GM23338 (cell line): ENCODE data around the gene FDXACB1. TPM values are rescaled to one million over a fixed set of nuclear protein-coding genes. Genes with fewer than 3 reads are reported as not detected.

Experiments used
- ATAC-seq: fragments of 200-7000 bp; cut with Tn5 transposase; 3 replicates; pipeline ENCODE4 v1.9.1; 2020
- DNase-seq: peaks from one replicate; pipeline ENCODE4 v3.0.0-alpha.2; 2015; ENCODE audit warnings: low spot score
- H2AFZ ChIP-seq: fragments of 200-600 bp; sonication (generic); 2 replicates; pipeline ENCODE4 v1.8.0; 2016; ENCODE audit warnings: antibody characterized with exemption, mild to moderate bottlenecking, moderate library complexity
- H3F3A ChIP-seq: fragments of 200-600 bp; sonication (generic); replicated peaks from 2 replicates; pipeline ENCODE4 v1.8.0; 2017; ENCODE audit warnings: antibody characterized with exemption, mixed run types, low read depth
- H3K27ac ChIP-seq: fragments of 200-600 bp; sonication (generic); 2 replicates; pipeline ENCODE4 v1.6.1; 2016; ENCODE audit warnings: low read depth
- H3K27me3 ChIP-seq: fragments of 200-600 bp; sonication (generic); 2 replicates; pipeline ENCODE4 v1.8.0; 2016; ENCODE audit warnings: mild to moderate bottlenecking, mixed run types, moderate library complexity; ENCODE audit not compliant: insufficient read depth
- H3K36me3 ChIP-seq: fragments of 200-600 bp; sonication (generic); 2 replicates; pipeline ENCODE4 v1.8.0; 2016; ENCODE audit warnings: mild to moderate bottlenecking; ENCODE audit not compliant: insufficient read depth
- H3K4me1 ChIP-seq: fragments of 200-600 bp; sonication (generic); 2 replicates; pipeline ENCODE4 v1.8.0; 2016; ENCODE audit warnings: mild to moderate bottlenecking, moderate library complexity; ENCODE audit not compliant: insufficient read depth
- H3K4me2 ChIP-seq: fragments of 200-600 bp; sonication (generic); 2 replicates; pipeline ENCODE4 v1.7.1; 2017; ENCODE audit warnings: mixed run types
- H3K4me3 ChIP-seq: fragments of 200-600 bp; sonication (generic); 2 replicates; pipeline ENCODE4 v1.6.1; 2016; ENCODE audit warnings: mixed run types
- H3K79me2 ChIP-seq: fragments of 200-600 bp; sonication (generic); replicated peaks from 2 replicates; pipeline ENCODE4 v1.8.0; 2017; ENCODE audit warnings: mild to moderate bottlenecking; ENCODE audit not compliant: insufficient read depth
- H3K9me2 ChIP-seq: fragments of 200-600 bp; sonication (generic); 2 replicates; pipeline ENCODE4 v1.8.0; 2017; ENCODE audit not compliant: insufficient read depth
- H4K20me1 ChIP-seq: fragments of 200-600 bp; sonication (generic); replicated peaks from 2 replicates; pipeline ENCODE4 v1.8.0; 2017; ENCODE audit warnings: mild to moderate bottlenecking; ENCODE audit not compliant: insufficient read depth
- H3K27ac Mint-ChIP-seq: 2 replicates; pipeline ENCODE4 v1.8.0; 2020; ENCODE audit warnings: inconsistent platforms, mild to moderate bottlenecking, moderate library complexity, mixed read lengths
- H3K27me3 Mint-ChIP-seq: 3 replicates; pipeline ENCODE4 v1.8.0; 2022; ENCODE audit warnings: low read depth, mild to moderate bottlenecking, moderate library complexity, mixed read lengths, inconsistent platforms; ENCODE audit not compliant: insufficient read depth, poor library complexity
- H3K36me3 Mint-ChIP-seq: 3 replicates; pipeline ENCODE4 v1.8.0; 2021; ENCODE audit warnings: low read depth, mild to moderate bottlenecking, inconsistent platforms, moderate library complexity, mixed read lengths
- H3K4me1 Mint-ChIP-seq: 3 replicates; pipeline ENCODE4 v1.8.0; 2020; ENCODE audit warnings: mild to moderate bottlenecking, inconsistent platforms, mixed read lengths
- H3K4me3 Mint-ChIP-seq: 3 replicates; pipeline ENCODE4 v1.8.0; 2021; ENCODE audit warnings: moderate library complexity, mild to moderate bottlenecking, inconsistent platforms, mixed read lengths
- H3K9me3 Mint-ChIP-seq: 3 replicates; pipeline ENCODE4 v1.8.0; 2020; ENCODE audit warnings: moderate library complexity, mild to moderate bottlenecking, inconsistent platforms, mixed read lengths
- CREB1 ChIP-seq: fragments of 250-450 bp; sonication (Bioruptor Pico); IDR thresholded peaks from 2 replicates; pipeline ENCODE4 v1.5.0; 2020; ENCODE audit warnings: low read depth, mild to moderate bottlenecking, moderate library complexity
- EZH2 ChIP-seq: fragments of 200-600 bp; sonication (generic); IDR thresholded peaks from one replicate; pipeline ENCODE4 v1.8.0; 2017; ENCODE audit warnings: antibody characterized with exemption, mild to moderate bottlenecking, low read depth; ENCODE audit not compliant: unreplicated experiment
- EZH2phosphoT487 ChIP-seq: fragments of 200-600 bp; sonication (generic); IDR thresholded peaks from one replicate; pipeline ENCODE4 v1.8.1; 2018; ENCODE audit warnings: antibody characterized with exemption; ENCODE audit not compliant: unreplicated experiment
- JUNB ChIP-seq: IDR thresholded peaks from one replicate; pipeline ENCODE4 v1.6.1; 2016; ENCODE audit warnings: antibody characterized with exemption; ENCODE audit not compliant: unreplicated experiment
- NANOG ChIP-seq: IDR thresholded peaks from 2 replicates; pipeline ENCODE4 v1.6.1; 2016; ENCODE audit warnings: antibody characterized with exemption, borderline replicate concordance
- POLR2AphosphoS5 ChIP-seq: IDR thresholded peaks from 2 replicates; pipeline ENCODE4 v1.6.1; 2016; ENCODE audit warnings: antibody characterized with exemption, low read depth
- STAT1 ChIP-seq: IDR thresholded peaks from one replicate; pipeline ENCODE4 v1.6.1; 2016; ENCODE audit warnings: antibody characterized with exemption; ENCODE audit not compliant: unreplicated experiment
- ZNF114 ChIP-seq: fragments of 250-450 bp; sonication (Bioruptor Pico); IDR thresholded peaks from 2 replicates; pipeline ENCODE4 v1.5.0; 2020; ENCODE audit warnings: mild to moderate bottlenecking, moderate library complexity
- ZNF331 ChIP-seq: fragments of 250-450 bp; sonication (Bioruptor Pico); IDR thresholded peaks from 2 replicates; pipeline ENCODE4 v1.5.0; 2020; ENCODE audit warnings: low read depth, mild to moderate bottlenecking, moderate library complexity
- polyA plus RNA-seq: library from polyadenylated mRNA; unstranded; fragments of >200 nt; fragmentation: Nextera tagmentation; extraction: Ambion mirVana; gene quantifications from 2 replicates; pipeline ENCODE4 v1.2.1, GENCODE V29; 2016
- total RNA-seq: library from RNA; depleted of rRNA; stranded (reverse); fragments of >200 nt; shearing (Covaris generic); gene quantifications from 2 replicates; pipeline ENCODE4 v1.2.3, GENCODE V29; 2014
- TF ChIP-seq, protein P1 (sequence below): IDR thresholded peaks from one replicate; pipeline ENCODE4 v1.6.1; 2018; ENCODE audit warnings: antibody characterized with exemption; ENCODE audit not compliant: unreplicated experiment
- TF ChIP-seq, protein P2 (sequence below): fragments of 250-450 bp; sonication (Bioruptor Pico); IDR thresholded peaks from 2 replicates; pipeline ENCODE4 v1.5.0; 2020; ENCODE audit warnings: mild to moderate bottlenecking, moderate library complexity
- TF ChIP-seq, protein P3 (sequence below), 2 experiments: fragments of 200-600 bp in 1 of 2; sonication (generic) in 1 of 2; conservative IDR thresholded peaks; 2 replicates each; pipeline versions ENCODE4 v1.5.1 to v1.6.1; 2016 to 2017; ENCODE audit warnings: antibody characterized with exemption in 2 of 2, low read depth in 2 of 2, mild to moderate bottlenecking in 2 of 2, moderate library complexity in 1 of 2
- TF ChIP-seq, protein P4 (sequence below): IDR thresholded peaks from 2 replicates; pipeline ENCODE4 v1.6.1; 2016; ENCODE audit warnings: antibody characterized with exemption

Gene FDXACB1
- total and polyA plus RNA-seq, 2 experiments from 2014 or later = 1.6 to 2.4 TPM

DNA sequence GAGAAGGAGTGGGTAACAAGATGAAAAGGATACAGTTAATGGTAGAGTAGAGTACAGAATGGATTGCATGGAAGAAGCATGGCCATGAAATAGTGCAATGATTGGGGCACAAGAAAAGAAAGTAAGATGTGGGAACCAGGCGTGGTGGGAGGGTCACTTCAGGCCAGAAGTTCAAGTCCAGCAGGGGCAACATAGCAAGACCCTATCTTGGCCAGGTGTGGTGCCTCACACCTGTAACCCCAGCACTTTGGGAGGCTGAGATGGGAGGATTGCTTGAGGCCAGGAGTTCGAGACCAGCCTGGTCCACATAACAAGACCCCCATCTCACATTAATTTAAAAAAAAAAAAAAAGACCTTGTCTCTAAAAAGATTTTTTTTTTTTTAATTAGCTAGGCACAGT lies 38.3 kb upstream of the FDXACB1 start:
- H3K4me3 Mint-ChIP-seq = no peak overlapping the region
- TF ChIP-seq, protein P1, sequence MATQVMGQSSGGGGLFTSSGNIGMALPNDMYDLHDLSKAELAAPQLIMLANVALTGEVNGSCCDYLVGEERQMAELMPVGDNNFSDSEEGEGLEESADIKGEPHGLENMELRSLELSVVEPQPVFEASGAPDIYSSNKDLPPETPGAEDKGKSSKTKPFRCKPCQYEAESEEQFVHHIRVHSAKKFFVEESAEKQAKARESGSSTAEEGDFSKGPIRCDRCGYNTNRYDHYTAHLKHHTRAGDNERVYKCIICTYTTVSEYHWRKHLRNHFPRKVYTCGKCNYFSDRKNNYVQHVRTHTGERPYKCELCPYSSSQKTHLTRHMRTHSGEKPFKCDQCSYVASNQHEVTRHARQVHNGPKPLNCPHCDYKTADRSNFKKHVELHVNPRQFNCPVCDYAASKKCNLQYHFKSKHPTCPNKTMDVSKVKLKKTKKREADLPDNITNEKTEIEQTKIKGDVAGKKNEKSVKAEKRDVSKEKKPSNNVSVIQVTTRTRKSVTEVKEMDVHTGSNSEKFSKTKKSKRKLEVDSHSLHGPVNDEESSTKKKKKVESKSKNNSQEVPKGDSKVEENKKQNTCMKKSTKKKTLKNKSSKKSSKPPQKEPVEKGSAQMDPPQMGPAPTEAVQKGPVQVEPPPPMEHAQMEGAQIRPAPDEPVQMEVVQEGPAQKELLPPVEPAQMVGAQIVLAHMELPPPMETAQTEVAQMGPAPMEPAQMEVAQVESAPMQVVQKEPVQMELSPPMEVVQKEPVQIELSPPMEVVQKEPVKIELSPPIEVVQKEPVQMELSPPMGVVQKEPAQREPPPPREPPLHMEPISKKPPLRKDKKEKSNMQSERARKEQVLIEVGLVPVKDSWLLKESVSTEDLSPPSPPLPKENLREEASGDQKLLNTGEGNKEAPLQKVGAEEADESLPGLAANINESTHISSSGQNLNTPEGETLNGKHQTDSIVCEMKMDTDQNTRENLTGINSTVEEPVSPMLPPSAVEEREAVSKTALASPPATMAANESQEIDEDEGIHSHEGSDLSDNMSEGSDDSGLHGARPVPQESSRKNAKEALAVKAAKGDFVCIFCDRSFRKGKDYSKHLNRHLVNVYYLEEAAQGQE = no peak
- TF ChIP-seq STAT1 = no peak
- no peak for TF ChIP-seq NANOG
- TF ChIP-seq EZH2phosphoT487 = no peak
- TF ChIP-seq JUNB = no peak
- TF ChIP-seq, protein P2, sequence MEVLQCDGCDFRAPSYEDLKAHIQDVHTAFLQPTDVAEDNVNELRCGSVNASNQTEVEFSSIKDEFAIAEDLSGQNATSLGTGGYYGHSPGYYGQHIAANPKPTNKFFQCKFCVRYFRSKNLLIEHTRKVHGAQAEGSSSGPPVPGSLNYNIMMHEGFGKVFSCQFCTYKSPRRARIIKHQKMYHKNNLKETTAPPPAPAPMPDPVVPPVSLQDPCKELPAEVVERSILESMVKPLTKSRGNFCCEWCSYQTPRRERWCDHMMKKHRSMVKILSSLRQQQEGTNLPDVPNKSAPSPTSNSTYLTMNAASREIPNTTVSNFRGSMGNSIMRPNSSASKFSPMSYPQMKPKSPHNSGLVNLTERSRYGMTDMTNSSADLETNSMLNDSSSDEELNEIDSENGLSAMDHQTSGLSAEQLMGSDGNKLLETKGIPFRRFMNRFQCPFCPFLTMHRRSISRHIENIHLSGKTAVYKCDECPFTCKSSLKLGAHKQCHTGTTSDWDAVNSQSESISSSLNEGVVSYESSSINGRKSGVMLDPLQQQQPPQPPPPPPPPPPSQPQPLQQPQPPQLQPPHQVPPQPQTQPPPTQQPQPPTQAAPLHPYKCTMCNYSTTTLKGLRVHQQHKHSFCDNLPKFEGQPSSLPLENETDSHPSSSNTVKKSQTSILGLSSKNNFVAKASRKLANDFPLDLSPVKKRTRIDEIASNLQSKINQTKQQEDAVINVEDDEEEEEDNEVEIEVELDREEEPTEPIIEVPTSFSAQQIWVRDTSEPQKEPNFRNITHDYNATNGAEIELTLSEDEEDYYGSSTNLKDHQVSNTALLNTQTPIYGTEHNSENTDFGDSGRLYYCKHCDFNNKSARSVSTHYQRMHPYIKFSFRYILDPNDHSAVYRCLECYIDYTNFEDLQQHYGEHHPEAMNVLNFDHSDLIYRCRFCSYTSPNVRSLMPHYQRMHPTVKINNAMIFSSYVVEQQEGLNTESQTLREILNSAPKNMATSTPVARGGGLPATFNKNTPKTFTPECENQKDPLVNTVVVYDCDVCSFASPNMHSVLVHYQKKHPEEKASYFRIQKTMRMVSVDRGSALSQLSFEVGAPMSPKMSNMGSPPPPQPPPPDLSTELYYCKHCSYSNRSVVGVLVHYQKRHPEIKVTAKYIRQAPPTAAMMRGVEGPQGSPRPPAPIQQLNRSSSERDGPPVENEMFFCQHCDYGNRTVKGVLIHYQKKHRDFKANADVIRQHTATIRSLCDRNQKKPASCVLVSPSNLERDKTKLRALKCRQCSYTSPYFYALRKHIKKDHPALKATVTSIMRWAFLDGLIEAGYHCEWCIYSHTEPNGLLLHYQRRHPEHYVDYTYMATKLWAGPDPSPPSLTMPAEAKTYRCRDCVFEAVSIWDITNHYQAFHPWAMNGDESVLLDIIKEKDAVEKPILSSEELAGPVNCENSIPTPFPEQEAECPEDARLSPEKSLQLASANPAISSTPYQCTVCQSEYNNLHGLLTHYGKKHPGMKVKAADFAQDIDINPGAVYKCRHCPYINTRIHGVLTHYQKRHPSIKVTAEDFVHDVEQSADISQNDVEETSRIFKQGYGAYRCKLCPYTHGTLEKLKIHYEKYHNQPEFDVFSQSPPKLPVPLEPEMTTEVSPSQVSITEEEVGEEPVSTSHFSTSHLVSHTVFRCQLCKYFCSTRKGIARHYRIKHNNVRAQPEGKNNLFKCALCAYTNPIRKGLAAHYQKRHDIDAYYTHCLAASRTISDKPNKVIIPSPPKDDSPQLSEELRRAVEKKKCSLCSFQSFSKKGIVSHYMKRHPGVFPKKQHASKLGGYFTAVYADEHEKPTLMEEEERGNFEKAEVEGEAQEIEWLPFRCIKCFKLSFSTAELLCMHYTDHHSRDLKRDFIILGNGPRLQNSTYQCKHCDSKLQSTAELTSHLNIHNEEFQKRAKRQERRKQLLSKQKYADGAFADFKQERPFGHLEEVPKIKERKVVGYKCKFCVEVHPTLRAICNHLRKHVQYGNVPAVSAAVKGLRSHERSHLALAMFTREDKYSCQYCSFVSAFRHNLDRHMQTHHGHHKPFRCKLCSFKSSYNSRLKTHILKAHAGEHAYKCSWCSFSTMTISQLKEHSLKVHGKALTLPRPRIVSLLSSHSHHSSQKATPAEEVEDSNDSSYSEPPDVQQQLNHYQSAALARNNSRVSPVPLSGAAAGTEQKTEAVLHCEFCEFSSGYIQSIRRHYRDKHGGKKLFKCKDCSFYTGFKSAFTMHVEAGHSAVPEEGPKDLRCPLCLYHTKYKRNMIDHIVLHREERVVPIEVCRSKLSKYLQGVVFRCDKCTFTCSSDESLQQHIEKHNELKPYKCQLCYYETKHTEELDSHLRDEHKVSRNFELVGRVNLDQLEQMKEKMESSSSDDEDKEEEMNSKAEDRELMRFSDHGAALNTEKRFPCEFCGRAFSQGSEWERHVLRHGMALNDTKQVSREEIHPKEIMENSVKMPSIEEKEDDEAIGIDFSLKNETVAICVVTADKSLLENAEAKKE (CRISPR knock-in tag) = no peak
- TF ChIP-seq ZNF114 = no peak
- TF ChIP-seq, protein P3, sequence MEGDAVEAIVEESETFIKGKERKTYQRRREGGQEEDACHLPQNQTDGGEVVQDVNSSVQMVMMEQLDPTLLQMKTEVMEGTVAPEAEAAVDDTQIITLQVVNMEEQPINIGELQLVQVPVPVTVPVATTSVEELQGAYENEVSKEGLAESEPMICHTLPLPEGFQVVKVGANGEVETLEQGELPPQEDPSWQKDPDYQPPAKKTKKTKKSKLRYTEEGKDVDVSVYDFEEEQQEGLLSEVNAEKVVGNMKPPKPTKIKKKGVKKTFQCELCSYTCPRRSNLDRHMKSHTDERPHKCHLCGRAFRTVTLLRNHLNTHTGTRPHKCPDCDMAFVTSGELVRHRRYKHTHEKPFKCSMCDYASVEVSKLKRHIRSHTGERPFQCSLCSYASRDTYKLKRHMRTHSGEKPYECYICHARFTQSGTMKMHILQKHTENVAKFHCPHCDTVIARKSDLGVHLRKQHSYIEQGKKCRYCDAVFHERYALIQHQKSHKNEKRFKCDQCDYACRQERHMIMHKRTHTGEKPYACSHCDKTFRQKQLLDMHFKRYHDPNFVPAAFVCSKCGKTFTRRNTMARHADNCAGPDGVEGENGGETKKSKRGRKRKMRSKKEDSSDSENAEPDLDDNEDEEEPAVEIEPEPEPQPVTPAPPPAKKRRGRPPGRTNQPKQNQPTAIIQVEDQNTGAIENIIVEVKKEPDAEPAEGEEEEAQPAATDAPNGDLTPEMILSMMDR (conservative IDR thresholded peaks at IDR 0.05; ENCODE audit: low read depth in 2 of 2) = no peak
- no peak for TF ChIP-seq ZNF331 (CRISPR knock-in tag)
- TF ChIP-seq POLR2AphosphoS5 = no peak
- TF ChIP-seq, protein P4, sequence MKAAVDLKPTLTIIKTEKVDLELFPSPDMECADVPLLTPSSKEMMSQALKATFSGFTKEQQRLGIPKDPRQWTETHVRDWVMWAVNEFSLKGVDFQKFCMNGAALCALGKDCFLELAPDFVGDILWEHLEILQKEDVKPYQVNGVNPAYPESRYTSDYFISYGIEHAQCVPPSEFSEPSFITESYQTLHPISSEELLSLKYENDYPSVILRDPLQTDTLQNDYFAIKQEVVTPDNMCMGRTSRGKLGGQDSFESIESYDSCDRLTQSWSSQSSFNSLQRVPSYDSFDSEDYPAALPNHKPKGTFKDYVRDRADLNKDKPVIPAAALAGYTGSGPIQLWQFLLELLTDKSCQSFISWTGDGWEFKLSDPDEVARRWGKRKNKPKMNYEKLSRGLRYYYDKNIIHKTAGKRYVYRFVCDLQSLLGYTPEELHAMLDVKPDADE = no peak
- no peak for TF ChIP-seq EZH2
- TF ChIP-seq CREB1 (CRISPR knock-in tag) = no peak

More for the DNA sequence above, 38.3 kb upstream of the FDXACB1 start:
- H3K9me2 ChIP-seq = no peaks in the 10 kb centered on the region
- no peaks in the 10 kb centered on the region for H3K79me2 ChIP-seq
- no peak for DNase-seq
- no peak overlapping the region for H3K27ac Mint-ChIP-seq
- no peak overlapping the region for H3K27ac ChIP-seq
- ATAC-seq = no peak
- H3K36me3 Mint-ChIP-seq = no peaks in the 10 kb centered on the region
- H3K27me3 Mint-ChIP-seq = peaks cover 9% of the 10 kb centered on the region
- H3K9me3 Mint-ChIP-seq = peaks cover 3% of the 10 kb centered on the region; the same call in 1 of the 3 replicates
- peak overlapping the region; percentile 14; the same call in 1 of the 2 replicates for H2AFZ ChIP-seq
- no peaks in the 10 kb centered on the region for H3K27me3 ChIP-seq
- H3K36me3 ChIP-seq = no peaks in the 10 kb centered on the region
- H3K4me1 ChIP-seq = peaks cover 19% of the 10 kb centered on the region
- H3K4me2 ChIP-seq = no peak overlapping the region
- H4K20me1 ChIP-seq = no peaks in the 10 kb centered on the region
- H3K4me3 ChIP-seq = no peak overlapping the region
- peaks cover 26% of the 10 kb centered on the region for H3K4me1 Mint-ChIP-seq
- peaks cover 3% of the 10 kb centered on the region; the same call in 1 of the 2 replicates for H3F3A ChIP-seq
